ENCODE data around the gene ST8SIA6. TPM values are rescaled to one million over a fixed set of nuclear protein-coding genes. Genes with fewer than 3 reads are reported as not detected.
"Not testable (repeated sequence)": the region's sequence is repeated elsewhere in the genome, so short reads cannot be mapped to it uniquely, and the experiment has no call there.

Gene ST8SIA6
- total RNA-seq, 1 donor from 2014 or later = 1.7 TPM

GRCh38 chr10:17438583-17438982 is 15.8 kb downstream of the ST8SIA6 start:
- TF ChIP-seq, protein P1, sequence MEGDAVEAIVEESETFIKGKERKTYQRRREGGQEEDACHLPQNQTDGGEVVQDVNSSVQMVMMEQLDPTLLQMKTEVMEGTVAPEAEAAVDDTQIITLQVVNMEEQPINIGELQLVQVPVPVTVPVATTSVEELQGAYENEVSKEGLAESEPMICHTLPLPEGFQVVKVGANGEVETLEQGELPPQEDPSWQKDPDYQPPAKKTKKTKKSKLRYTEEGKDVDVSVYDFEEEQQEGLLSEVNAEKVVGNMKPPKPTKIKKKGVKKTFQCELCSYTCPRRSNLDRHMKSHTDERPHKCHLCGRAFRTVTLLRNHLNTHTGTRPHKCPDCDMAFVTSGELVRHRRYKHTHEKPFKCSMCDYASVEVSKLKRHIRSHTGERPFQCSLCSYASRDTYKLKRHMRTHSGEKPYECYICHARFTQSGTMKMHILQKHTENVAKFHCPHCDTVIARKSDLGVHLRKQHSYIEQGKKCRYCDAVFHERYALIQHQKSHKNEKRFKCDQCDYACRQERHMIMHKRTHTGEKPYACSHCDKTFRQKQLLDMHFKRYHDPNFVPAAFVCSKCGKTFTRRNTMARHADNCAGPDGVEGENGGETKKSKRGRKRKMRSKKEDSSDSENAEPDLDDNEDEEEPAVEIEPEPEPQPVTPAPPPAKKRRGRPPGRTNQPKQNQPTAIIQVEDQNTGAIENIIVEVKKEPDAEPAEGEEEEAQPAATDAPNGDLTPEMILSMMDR (IDR thresholded peaks at IDR 0.05; ENCODE audit: unreplicated experiment) = no peak
- Mint-ChIP-seq H3K4me1 (ENCODE audit: unreplicated experiment) (peaks cover 7% of the 10 kb centered on the region), H3K9me3 (ENCODE audit: unreplicated experiment) (no peaks in the 10 kb centered on the region), H3K4me3 (ENCODE audit: unreplicated experiment) (no peak overlapping the region), H3K27me3 (ENCODE audit: unreplicated experiment) (peaks cover 2% of the 10 kb centered on the region), H3K36me3 (ENCODE audit: low read depth, unreplicated experiment) (no peaks in the 10 kb centered on the region), H3K27ac (ENCODE audit: unreplicated experiment) (no peak overlapping the region)
- no peak for DNase-seq (ENCODE audit: low spot score)

- H3K4me1 Mint-ChIP-seq (ENCODE audit: unreplicated experiment); H3K9me3 Mint-ChIP-seq (ENCODE audit: unreplicated experiment); H3K4me3 Mint-ChIP-seq (ENCODE audit: unreplicated experiment); H3K27me3 Mint-ChIP-seq (ENCODE audit: unreplicated experiment); H3K27ac Mint-ChIP-seq (ENCODE audit: unreplicated experiment); H3K36me3 Mint-ChIP-seq (ENCODE audit: low read depth, unreplicated experiment); DNase-seq (ENCODE audit: low spot score): not testable (repeated sequence)
Measured at GRCh38 chr10:17436578-17436977, 17.8 kb downstream of the ST8SIA6 start.

DNA sequence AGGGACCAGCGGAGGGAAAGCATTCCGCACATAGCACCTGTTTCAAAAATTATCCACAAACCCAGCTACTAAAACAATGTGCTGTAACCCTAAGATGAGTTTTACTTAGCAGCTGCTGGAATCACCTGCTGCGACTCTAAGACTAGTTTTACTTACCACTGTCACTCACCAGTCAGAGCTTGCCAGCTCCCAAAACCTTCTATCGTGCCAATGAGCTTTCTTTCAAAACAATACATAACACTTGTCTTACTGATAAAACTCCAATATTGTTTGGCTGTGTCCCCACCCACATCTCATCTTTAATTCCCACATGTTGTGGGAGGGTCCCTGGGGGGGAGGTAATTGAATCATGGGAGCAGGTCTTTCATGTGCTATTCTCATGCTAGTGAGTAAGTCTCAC is 18.4 kb downstream of the ST8SIA6 start:
- DNase-seq (ENCODE audit: low spot score) = no peak
- Mint-ChIP-seq H3K4me1 (ENCODE audit: unreplicated experiment) (peaks cover 9% of the 10 kb centered on the region), H3K36me3 (ENCODE audit: low read depth, unreplicated experiment) (no peaks in the 10 kb centered on the region), H3K27ac (ENCODE audit: unreplicated experiment) (no peak overlapping the region), H3K4me3 (ENCODE audit: unreplicated experiment) (no peak overlapping the region), H3K9me3 (ENCODE audit: unreplicated experiment) (no peaks in the 10 kb centered on the region), H3K27me3 (ENCODE audit: unreplicated experiment) (peaks cover 2% of the 10 kb centered on the region)
- TF ChIP-seq, protein P1 (IDR thresholded peaks at IDR 0.05; ENCODE audit: unreplicated experiment) = no peak

GRCh38 chr10:17435187-17435586 is 19.2 kb downstream of the ST8SIA6 start:
- DNase-seq (ENCODE audit: low spot score) = no peak
- Mint-ChIP-seq H3K36me3 (ENCODE audit: low read depth, unreplicated experiment) (no peaks in the 10 kb centered on the region), H3K27ac (ENCODE audit: unreplicated experiment) (no peak overlapping the region)

GRCh38 chr10:17432723-17433122 is 21.7 kb downstream of the ST8SIA6 start:
- Mint-ChIP-seq H3K27me3 (ENCODE audit: unreplicated experiment) (peaks cover 6% of the 10 kb centered on the region), H3K4me3 (ENCODE audit: unreplicated experiment) (no peak overlapping the region), H3K9me3 (ENCODE audit: unreplicated experiment) (no peaks in the 10 kb centered on the region), H3K4me1 (ENCODE audit: unreplicated experiment) (peaks cover 13% of the 10 kb centered on the region), H3K27ac (ENCODE audit: unreplicated experiment) (no peak overlapping the region), H3K36me3 (ENCODE audit: low read depth, unreplicated experiment) (no peaks in the 10 kb centered on the region)
- TF ChIP-seq, protein P1 (IDR thresholded peaks at IDR 0.05; ENCODE audit: unreplicated experiment) = no peak
- DNase-seq (ENCODE audit: low spot score) = no peak

More at GRCh38 chr10:17435187-17435586, 19.2 kb downstream of the ST8SIA6 start:
- H3K4me3 Mint-ChIP-seq (ENCODE audit: unreplicated experiment) = no peak overlapping the region
- peaks cover 13% of the 10 kb centered on the region for H3K4me1 Mint-ChIP-seq (ENCODE audit: unreplicated experiment)
- peaks cover 2% of the 10 kb centered on the region for H3K27me3 Mint-ChIP-seq (ENCODE audit: unreplicated experiment)
- no peaks in the 10 kb centered on the region for H3K9me3 Mint-ChIP-seq (ENCODE audit: unreplicated experiment)
- TF ChIP-seq, protein P1 (IDR thresholded peaks at IDR 0.05; ENCODE audit: unreplicated experiment) = no peak

Data from endothelial cell (in vitro differentiated cells).